ENCODE measurements around the gene FXR1.

- TF ChIP-seq EZH2 (IDR thresholded peaks at IDR 0.05) (no peak), POLR2AphosphoS5 (IDR thresholded peaks at IDR 0.05; ENCODE audit: borderline replicate concordance, low read depth, low read length) (no peak)
Observed at GRCh38 chr3:180974286-180974685, 61.8 kb downstream of the FXR1 start.
